Stimulated activated CD4-positive, alpha-beta T cell treated with anti-CD3 and anti-CD28 coated beads, TNF-alpha, amount 100 ng/mL, for 24 hours (primary cell): ENCODE data around the gene FANCD2.
"Not testable (repeated sequence)": the region's sequence is repeated elsewhere in the genome, so short reads cannot be mapped to it uniquely, and the experiment has no call there.

Experiments
- DNase-seq, 3 experiments: peaks; one replicate each; pipeline ENCODE4 v3.0.0-alpha.2; 2020; ENCODE audit warnings: low read depth in 3 of 3

The FANCD2 gene

DNA sequence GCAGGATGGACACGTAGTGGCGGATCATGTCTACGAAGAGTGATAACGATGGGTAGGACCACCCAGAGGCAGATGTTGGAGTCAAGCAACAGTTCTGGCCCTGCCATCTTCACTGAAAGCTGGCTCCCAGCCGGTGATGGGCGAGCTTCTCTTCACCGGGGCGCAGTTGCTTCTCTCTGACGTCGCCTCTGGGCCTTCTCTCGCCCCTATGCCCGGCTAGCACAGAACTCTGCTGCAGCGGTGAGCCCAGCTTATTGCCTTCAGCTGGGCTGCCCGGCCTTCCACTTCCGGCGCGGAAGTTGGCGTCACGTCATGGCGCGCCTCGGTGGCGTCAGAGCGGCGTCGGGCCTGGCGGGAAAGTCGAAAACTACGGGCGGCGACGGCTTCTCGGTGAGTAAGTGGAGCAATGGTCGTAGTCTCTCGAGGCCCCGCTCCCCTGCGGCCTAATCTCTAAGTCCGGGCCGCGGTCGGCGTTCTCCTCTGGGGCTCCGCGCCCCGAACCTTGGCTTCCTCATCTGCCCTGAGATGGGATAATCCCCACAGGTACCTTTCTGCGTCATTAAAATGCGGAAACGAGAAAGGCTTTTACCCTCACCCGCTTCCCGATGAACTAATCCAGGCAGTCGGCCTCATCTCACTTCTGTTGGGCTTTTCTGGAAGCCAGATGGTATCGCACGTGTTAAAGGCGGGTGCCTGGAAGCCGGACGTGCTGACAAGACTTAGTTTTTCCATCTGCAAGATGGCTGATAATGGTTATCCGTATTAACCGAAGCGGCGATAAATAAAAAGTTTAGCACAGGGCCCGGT is at the start of gene FANCD2:
Gene FANCD2 (plus strand): TSS at position 354 of the 807 bp plus-strand sequence. CDS start 2,221 bp downstream, outside the sequence.
- DNase-seq, result peak; percentile 91 to 95 (median 91)

DNA sequence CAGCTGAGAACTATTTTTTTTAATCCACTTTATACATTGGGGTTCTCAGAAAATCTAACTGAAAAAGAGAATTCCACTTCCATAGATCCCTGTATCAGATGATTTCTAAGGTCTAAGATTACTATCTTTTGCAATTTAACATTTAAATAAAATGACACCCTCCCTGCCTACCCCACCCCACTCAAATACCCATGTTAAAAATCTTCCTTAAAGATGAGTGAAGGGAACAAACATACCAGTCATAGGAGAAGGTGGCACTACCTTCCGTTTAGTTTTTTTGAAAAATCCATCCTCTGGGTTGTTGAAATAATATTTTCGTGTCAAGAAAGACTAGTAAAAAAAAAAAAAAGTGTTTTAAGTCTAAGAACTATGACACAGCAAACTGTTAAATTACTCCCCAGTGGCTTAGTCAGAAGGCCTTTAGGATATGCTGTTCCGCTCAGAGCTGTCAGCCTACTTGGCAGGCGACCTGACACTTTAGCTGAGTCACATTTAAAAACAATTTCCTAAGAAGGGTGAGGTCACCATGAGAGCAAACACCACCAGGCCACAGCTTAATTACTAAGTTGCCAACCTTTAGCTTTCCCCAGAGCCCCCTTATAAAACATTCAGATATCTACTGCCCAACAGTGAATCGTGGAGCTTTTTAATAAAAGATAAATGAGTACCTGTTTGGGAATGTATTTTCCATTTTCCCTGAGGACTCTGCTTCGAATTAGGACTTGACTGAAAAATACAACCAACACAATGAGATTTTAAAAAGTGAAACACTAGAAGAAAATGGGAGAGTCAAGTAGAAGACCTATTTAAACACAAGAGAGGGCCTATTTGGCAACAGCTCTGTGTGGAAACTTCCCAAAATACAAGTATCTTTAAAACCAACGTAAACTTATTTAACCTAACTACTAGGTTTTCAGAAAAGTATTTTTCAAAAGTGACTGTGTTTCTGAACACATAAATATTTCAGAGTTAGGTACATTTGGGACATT is 49.2 kb upstream of the FANCD2 start:
- DNase-seq, result no peak

DNA sequence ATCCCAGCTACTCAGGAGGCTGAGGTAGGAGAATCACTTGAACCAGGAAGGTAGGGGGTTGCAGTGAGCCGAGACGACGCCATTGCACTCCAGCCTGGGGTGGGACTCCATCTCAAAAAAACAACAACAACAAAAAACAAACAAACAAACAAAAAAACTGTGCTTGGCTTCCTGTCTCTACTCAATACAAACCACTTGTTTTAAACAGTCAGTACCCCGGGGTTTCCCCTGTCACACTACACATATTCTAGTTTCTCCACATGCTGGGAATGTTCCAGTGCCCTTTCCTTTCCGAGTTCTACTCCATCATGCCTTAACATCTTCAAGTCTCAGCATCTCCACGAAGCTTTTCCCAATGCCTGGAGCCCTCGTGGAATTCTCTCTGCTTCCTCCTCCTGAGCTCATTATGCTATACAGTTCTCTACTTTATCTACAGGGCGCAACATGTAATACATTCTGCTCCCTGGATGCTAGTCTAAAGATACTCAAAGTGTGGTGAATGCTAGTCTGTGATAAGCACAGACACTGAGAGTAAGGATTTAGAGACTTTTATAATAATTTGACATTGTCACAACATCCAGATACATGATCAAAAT is 47.4 kb upstream of the FANCD2 start:
- no peak for DNase-seq

DNA sequence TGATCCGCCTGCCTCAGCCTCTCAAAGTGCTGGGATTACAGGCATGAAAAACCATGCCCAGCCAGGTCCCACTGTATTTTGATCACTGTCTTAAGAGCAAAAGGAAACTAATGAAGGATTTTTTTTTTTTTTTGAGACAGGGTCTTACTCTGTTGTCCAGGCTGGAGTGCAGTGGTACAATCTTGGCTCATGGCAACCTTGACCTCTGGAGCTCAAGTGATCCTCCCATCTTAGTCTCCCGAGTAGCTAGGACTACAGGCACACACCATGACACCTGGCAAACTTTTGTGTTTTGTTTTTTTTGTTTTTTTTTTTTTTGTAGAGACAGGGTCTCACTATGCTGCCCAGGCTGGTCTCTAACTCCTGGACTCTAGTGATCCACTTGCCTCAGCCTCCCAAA is 46.0 kb upstream of the FANCD2 start:
- no peak for DNase-seq

DNA sequence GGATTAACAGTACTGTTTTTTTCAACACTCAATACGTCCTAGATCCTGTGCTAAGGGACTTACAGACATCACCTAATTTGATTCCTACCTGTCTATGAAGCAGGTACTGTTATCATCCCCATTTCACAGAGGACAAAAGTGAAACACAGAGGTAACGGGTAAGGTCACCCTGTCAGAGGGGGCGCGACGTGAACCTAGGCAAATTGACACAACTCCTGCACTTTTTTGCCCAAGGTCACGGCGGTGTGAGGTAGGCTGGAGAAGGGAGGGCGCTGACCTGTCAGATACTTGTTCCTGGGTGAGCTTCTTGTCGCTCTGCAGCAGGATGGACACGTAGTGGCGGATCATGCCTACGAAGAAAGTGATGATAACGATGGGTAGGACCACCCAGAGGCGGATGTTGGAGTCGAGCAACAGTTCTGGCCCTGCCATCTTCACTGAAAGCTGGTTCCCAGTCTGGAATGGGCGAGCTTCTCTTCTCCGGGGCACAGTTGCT is 40.0 kb upstream of the FANCD2 start:
- no peak for DNase-seq

- no peak for DNase-seq
Measured at GRCh38 chr3:9994086-9994844, 32.0 kb upstream of the FANCD2 start.

DNA sequence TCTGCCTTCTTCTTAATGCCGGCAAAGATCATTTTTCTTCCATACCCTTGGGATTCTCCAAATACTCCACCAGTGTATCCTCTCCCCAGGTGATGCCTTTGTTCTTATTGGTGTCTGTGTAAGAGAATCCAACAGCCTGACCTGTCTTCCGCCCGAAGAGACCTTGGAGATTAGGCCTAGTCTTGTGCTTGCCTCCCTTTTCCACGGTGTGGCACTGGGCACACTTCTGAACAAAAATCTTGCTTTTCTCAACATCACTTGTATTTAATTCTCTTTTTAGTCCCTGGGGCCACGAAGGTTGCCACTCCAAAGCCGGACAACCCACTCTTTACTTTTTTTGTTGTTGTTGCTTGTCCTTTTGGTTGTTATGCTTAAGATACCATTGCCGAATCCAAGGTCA is 25.6 kb upstream of the FANCD2 start:
- DNase-seq, result no peak

DNA sequence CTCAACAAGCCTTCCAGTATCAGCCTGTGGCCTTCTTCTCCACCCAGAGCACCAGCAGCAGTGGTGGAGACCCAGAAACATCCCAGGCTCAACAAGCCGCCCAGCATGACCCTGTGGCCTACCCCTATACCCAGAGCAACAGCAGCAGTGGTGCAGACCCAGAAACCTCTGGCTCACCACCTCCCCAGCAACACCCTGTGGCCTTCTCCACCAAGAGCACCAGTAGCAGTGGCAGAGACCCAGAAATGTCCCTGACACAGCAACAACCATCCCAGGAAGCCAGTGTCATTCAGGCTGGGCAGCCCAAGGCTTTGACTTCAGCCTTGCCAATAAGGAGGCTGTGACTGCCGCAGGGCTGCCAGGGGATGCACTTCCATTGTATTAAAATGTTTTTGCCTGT is 23.3 kb upstream of the FANCD2 start:
- no peak for DNase-seq

- no peak for DNase-seq
Measured at GRCh38 chr3:10004506-10004905, 21.7 kb upstream of the FANCD2 start.

GRCh38 chr3:10004960-10005564 is 21.2 kb upstream of the FANCD2 start:
- DNase-seq, result no peak

DNA sequence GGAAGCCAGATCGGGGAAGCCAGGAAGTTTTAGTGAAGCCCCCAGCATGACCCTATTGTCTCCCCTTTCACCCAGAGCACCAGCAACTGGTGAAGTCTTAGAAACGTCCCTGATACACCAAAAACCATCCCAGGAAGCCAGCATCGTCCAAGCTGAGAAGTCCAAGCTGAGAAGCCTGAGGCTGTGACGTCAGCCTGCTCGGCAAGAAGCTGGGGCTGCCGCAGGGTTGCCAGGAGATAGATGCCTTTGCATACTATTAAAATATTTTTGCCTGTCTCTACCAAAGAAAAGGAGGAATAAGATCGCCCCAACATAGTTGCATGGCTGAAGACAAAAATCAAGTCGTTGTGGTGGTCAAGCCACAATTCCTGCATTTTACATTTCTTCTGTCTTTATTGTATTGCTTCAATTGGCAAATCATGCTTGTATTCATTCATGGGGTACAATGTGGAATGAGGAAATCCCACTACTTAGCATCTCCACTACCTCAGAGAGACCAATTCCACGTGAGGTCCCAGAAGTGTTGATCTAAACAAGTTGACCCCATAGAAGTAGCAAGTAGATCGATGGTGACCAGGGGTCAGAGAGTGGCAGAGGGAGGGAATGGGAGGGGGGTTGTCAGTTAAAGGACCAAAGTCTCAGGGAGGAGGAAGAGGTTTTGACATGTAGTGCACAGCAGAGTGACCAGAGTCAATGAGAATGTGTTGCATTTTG is 20.0 kb upstream of the FANCD2 start:
- no peak for DNase-seq

- no peak for DNase-seq
Measured at GRCh38 chr3:10006762-10007090, 19.5 kb upstream of the FANCD2 start.

GRCh38 chr3:10007126-10007782 is 19.0 kb upstream of the FANCD2 start:
- DNase-seq, result no peak

- DNase-seq, result not testable (repeated sequence)
Measured at GRCh38 chr3:10008216-10008587, 18.0 kb upstream of the FANCD2 start.

DNA sequence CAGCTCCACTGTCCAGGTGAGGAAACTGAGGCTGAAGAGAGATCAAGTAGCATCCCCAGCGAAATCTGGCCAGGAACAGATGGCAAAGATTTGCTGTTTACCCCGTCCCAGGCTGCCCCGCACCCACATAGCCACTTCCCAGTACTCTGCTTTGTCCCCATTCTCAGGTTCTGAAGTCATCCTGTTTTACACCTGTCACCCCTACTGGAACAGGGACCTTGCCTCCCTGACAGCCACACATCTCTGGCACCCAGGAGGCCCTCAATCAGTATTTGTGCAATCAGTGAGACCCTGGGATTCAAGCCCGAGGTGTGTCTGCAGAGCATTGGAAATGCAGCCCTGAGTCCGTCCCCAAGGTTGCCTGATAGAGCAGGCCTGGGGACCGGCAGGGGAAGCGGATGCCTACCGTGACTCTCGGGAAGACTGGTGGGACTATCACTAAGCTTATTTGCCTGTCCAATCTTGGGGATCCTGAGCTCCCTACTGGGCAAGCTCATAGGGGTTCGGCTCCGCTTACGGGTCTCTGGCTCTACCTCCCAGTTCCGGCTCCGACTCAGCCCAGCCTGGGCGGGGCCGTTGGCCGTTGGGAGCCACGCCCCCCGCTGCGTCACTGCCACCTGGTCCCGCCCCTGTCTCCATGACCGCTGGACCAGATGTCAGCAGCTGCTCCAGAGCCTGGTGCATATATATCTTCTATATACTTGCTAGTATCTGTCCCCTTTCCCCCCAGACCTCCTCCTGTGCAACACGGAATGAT is 17.5 kb upstream of the FANCD2 start:
- peak; percentile 58 to 74 (median 69) for DNase-seq

- DNase-seq, result no peak
Measured at GRCh38 chr3:10010421-10010877, 15.8 kb upstream of the FANCD2 start.

- DNase-seq, result peak; percentile 57 to 87 (median 60)
Measured at GRCh38 chr3:10010878-10011465, 15.3 kb upstream of the FANCD2 start.

- DNase-seq, result no peak
Measured at GRCh38 chr3:10011631-10012030, 14.6 kb upstream of the FANCD2 start.

DNA sequence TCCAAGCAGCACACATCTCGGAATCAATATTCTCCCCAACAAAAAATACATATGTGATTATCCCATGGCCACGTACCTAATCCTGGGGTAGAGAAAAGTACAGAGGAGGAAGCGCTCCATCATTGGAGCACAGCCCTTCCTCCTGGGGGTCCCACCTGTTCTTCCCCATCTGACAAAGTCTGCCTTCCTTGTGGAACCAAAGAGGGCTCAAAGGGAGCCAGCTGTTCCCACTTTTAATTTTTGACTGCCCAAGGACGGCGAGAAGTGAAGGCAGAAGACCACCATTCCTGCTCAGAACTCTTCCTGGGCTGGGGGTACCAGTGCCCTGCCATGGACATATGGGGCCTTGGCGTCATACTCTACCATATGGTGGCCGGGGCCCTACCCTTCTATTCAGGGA is 14.1 kb upstream of the FANCD2 start:
- DNase-seq, result no peak
